ENCODE measurements around the gene TENT5A. TPM values are rescaled to one million over a fixed set of nuclear protein-coding genes. Genes with fewer than 3 reads are reported as not detected.

TENT5A gene
- 10 to 100 TPM; 12.3 to 28.4 (median 22.0) TPM for total RNA-seq

DNA sequence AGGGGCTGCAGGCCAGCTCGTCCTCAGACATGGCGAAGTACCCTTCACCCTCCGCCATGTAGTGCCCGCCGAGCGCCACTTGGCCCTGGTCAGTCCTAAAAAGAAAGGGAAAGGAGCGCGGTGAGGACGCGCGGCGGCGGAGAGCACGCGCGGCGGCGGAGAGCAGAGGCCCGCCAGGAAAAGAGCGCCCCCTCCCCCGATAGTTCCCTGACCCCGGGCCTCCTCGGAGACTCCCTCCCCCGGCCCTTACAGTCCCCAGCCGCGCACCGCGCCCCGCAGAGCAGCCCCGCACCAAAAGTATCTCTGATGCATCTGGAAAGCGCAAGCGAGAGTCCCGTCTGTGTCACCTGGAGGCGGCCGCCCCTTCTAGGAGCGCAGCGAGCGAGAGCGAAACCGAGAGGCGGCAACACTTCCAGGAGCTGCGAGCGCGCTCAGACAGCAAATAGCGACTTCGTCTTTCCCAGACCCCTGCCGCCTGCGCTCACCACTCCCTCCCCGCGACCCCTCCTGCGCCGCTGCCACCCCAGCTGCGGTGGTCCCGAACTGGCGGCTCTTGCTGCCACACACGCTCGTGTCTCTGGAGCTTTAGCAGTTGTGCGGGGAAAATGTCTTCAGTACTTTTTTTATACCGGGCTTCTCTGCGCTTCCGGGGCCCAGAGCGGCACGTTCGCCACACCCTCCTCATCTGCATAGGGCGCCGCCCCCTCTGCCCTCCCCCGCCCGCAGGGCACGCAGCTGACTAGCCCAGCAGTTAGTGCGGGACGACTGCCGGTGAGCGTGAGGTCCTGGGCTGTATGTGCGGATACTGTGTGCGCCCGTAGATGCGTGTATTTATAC lies at the start of gene TENT5A:
Gene TENT5A, minus strand, starts transcription at position 598 of the 837 bp plus-strand sequence. Its CDS starts 540 bp downstream, at position 58.
- 0 to 1% methylated on average over 44 to 56 of the region's 77 CpGs for WGBS, 2 donors
- H3K4me1 ChIP-seq, result peaks cover 0 to 32% (median 16%) of the 10 kb centered on the region in 4 donors
- no peaks in the 10 kb centered on the region for H3K36me3 ChIP-seq
- DNase-seq (ENCODE audit: low spot score in 2 of 2), result peak; percentile 91 to 93
- peak within 1 kb of the TSS; percentile 61 to 88 (median 80) for H3K4me3 ChIP-seq
- H3K27me3 ChIP-seq, result no peaks in the 10 kb centered on the region
- H3K27ac ChIP-seq, result peak within 1 kb of the TSS; percentile 91 to 98 (median 96)
- TF ChIP-seq EP300 (IDR thresholded peaks at IDR 0.05), result peak in 1 of 2 donors; percentile 96
- TF ChIP-seq, protein P1, sequence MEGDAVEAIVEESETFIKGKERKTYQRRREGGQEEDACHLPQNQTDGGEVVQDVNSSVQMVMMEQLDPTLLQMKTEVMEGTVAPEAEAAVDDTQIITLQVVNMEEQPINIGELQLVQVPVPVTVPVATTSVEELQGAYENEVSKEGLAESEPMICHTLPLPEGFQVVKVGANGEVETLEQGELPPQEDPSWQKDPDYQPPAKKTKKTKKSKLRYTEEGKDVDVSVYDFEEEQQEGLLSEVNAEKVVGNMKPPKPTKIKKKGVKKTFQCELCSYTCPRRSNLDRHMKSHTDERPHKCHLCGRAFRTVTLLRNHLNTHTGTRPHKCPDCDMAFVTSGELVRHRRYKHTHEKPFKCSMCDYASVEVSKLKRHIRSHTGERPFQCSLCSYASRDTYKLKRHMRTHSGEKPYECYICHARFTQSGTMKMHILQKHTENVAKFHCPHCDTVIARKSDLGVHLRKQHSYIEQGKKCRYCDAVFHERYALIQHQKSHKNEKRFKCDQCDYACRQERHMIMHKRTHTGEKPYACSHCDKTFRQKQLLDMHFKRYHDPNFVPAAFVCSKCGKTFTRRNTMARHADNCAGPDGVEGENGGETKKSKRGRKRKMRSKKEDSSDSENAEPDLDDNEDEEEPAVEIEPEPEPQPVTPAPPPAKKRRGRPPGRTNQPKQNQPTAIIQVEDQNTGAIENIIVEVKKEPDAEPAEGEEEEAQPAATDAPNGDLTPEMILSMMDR (IDR thresholded peaks at IDR 0.05), result peak in 1 of 5 experiments; percentile 30
- peak; percentile 82 to 89 for TF ChIP-seq POLR2A (IDR thresholded peaks at IDR 0.05)
- H3K9me3 ChIP-seq, result no peaks in the 10 kb centered on the region

- no peak for DNase-seq (ENCODE audit: low spot score in 2 of 2)
- no peaks in the 10 kb centered on the region for H3K36me3 ChIP-seq
- no peaks in the 10 kb centered on the region for H3K4me1 ChIP-seq
- 95 to 96% methylated on average over 3 of the region's 3 CpGs for WGBS, 2 donors
- TF ChIP-seq, protein P1 (IDR thresholded peaks at IDR 0.05), result no peak
- TF ChIP-seq EP300 (IDR thresholded peaks at IDR 0.05) (no peak), POLR2A (IDR thresholded peaks at IDR 0.05) (no peak)
- no peaks in the 10 kb centered on the region for H3K9me3 ChIP-seq
- no peaks in the 10 kb centered on the region for H3K27me3 ChIP-seq
- no peak overlapping the region for H3K4me3 ChIP-seq
- no peak overlapping the region for H3K27ac ChIP-seq
Measured at GRCh38 chr6:81801489-81801888, 49.0 kb upstream of the TENT5A start.

- no peak for TF ChIP-seq POLR2A (IDR thresholded peaks at IDR 0.05)
- TF ChIP-seq EP300 (IDR thresholded peaks at IDR 0.05), result no peak
- TF ChIP-seq, protein P1 (IDR thresholded peaks at IDR 0.05), result no peak
Measured at GRCh38 chr6:81800666-81801065, 48.2 kb upstream of the TENT5A start.

GRCh38 chr6:81799323-81799722 lies 46.8 kb upstream of the TENT5A start:
- WGBS, 2 donors, result 70 to 86% methylated on average over 1 of the region's 1 CpG
- no peak for DNase-seq (ENCODE audit: low spot score in 2 of 2)
- Histone ChIP-seq H3K27me3 (no peaks in the 10 kb centered on the region), H3K27ac (no peak overlapping the region), H3K9me3 (peaks cover 0 to 8% (median 3%) of the 10 kb centered on the region in 4 donors), H3K36me3 (no peaks in the 10 kb centered on the region), H3K4me1 (no peaks in the 10 kb centered on the region), H3K4me3 (no peak overlapping the region)
- TF ChIP-seq EP300 (IDR thresholded peaks at IDR 0.05) (no peak), POLR2A (IDR thresholded peaks at IDR 0.05) (no peak)
- TF ChIP-seq, protein P1 (IDR thresholded peaks at IDR 0.05), result no peak

More at GRCh38 chr6:81800666-81801065, 48.2 kb upstream of the TENT5A start:
- Histone ChIP-seq H3K27ac (no peak overlapping the region), H3K4me3 (no peak overlapping the region), H3K27me3 (no peaks in the 10 kb centered on the region), H3K9me3 (peaks cover 0 to 7% (median 3%) of the 10 kb centered on the region in 4 donors), H3K36me3 (no peaks in the 10 kb centered on the region), H3K4me1 (no peaks in the 10 kb centered on the region)
- no peak for DNase-seq (ENCODE audit: low spot score in 2 of 2)
- 80 to 84% methylated on average over 3 of the region's 3 CpGs for WGBS, 2 donors

- TF ChIP-seq POLR2A (IDR thresholded peaks at IDR 0.05) (no peak), EP300 (IDR thresholded peaks at IDR 0.05) (peak in 1 of 2 donors; percentile 45)
- TF ChIP-seq, protein P1 (IDR thresholded peaks at IDR 0.05), result no peak
- 53 to 65% methylated on average over 1 of the region's 1 CpG for WGBS, 2 donors
- Histone ChIP-seq H3K4me1 (no peaks in the 10 kb centered on the region), H3K27me3 (no peaks in the 10 kb centered on the region), H3K4me3 (no peak overlapping the region), H3K36me3 (no peaks in the 10 kb centered on the region), H3K9me3 (peaks cover 0 to 8% (median 3%) of the 10 kb centered on the region in 4 donors), H3K27ac (no peak overlapping the region)
- no peak for DNase-seq (ENCODE audit: low spot score in 2 of 2)
Measured at GRCh38 chr6:81797591-81797990, 45.1 kb upstream of the TENT5A start.

All from tibial nerve (tissue), 4 donors.